Osteoblast (primary cell): Measurements from ENCODE around the gene TMEM17. TPM values are rescaled to one million over a fixed set of nuclear protein-coding genes. Genes with fewer than 3 reads are reported as not detected.

Source experiments
- DNase-seq: peaks from one replicate; pipeline ENCODE4 v3.0.0; 2011; ENCODE audit warnings: low spot score, mixed read lengths; ENCODE audit not compliant: insufficient read length; ENCODE audit errors: missing footprints
- H2AFZ ChIP-seq: 2 replicates; pipeline ENCODE4 v1.6.0; 2011; ENCODE audit warnings: mild to moderate bottlenecking, low read length
- H3K27ac ChIP-seq: 2 replicates; pipeline ENCODE4 v1.5.1; 2011; ENCODE audit warnings: mild to moderate bottlenecking, low read depth, low read length, moderate library complexity
- H3K27me3 ChIP-seq: 2 replicates; pipeline ENCODE4 v1.6.0; 2012; ENCODE audit warnings: mild to moderate bottlenecking, control low read depth, inconsistent platforms, low read length, moderate library complexity; ENCODE audit not compliant: insufficient read depth
- H3K36me3 ChIP-seq: 2 replicates; pipeline ENCODE4 v1.5.1; 2011; ENCODE audit warnings: mild to moderate bottlenecking, low read length, control low read depth, moderate library complexity; ENCODE audit not compliant: insufficient read depth
- H3K4me1 ChIP-seq: 2 replicates; pipeline ENCODE4 v1.5.1; 2011; ENCODE audit warnings: mild to moderate bottlenecking, low read length, control low read depth, moderate library complexity; ENCODE audit not compliant: insufficient read depth
- H3K4me2 ChIP-seq: 2 replicates; pipeline ENCODE4 v1.6.0; 2011; ENCODE audit warnings: mild to moderate bottlenecking, low read length; ENCODE audit not compliant: insufficient read depth
- H3K4me3 ChIP-seq: fragments of 200-600 bp; sonication (generic); 3 replicates; pipeline ENCODE4 v1.5.1; 2012; ENCODE audit warnings: mild to moderate bottlenecking, low read length, inconsistent platforms; ENCODE audit not compliant: insufficient read depth
- H3K79me2 ChIP-seq: 2 replicates; pipeline ENCODE4 v1.6.0; 2012; ENCODE audit warnings: mild to moderate bottlenecking, low read length, control low read depth, inconsistent platforms; ENCODE audit not compliant: insufficient read depth
- H3K9me3 ChIP-seq: 2 replicates; pipeline ENCODE4 v1.5.1; 2011; ENCODE audit warnings: low read depth, low read length, control low read depth
- H4K20me1 ChIP-seq: 2 replicates; pipeline ENCODE4 v1.6.0; 2012; ENCODE audit warnings: mild to moderate bottlenecking, low read length, control low read depth; ENCODE audit not compliant: insufficient read depth
- total RNA-seq: library from RNA; depleted of rRNA; stranded (reverse); fragments of >200 nt; gene quantifications from 2 replicates; pipeline ENCODE4 v1.2.3, GENCODE V29; 2012
- TF ChIP-seq, protein P1 (sequence below): IDR thresholded peaks from 2 replicates; pipeline ENCODE4 v1.5.1; 2011; ENCODE audit warnings: mild to moderate bottlenecking, low read depth, low read length, moderate library complexity; ENCODE audit errors: extremely low read depth

Gene TMEM17
- total RNA-seq, 1 donor = 3.3 TPM

DNA sequence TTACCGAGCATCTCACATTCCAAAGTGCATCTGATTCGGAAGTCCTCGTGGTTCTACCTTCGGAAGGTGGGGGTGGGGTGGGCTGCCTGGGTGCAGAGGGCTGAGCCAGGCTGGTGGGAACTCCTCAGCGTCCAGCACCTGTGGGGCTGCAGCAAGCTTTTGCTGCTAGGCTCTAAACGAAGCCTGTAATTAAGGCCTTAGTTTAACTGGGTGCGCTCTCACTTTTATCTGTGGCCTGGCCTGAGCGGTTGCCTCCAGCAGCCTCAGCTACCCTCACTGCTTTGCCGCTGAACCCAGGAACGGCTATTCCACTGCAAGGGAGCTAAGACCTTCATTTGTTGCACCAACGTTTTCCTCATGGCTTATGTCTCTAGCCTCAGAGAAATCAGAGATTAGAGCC lies 48.4 kb downstream of the TMEM17 start:
- DNase-seq = no peak
- peak overlapping the region; percentile 79 for H3K4me3 ChIP-seq
- H3K36me3 ChIP-seq = no peaks in the 10 kb centered on the region
- peak overlapping the region; percentile 83 for H3K4me2 ChIP-seq
- no peaks in the 10 kb centered on the region for H3K27me3 ChIP-seq
- peak overlapping the region; percentile 90 for H2AFZ ChIP-seq
- H3K27ac ChIP-seq = peak overlapping the region; percentile 56
- no peaks in the 10 kb centered on the region for H3K79me2 ChIP-seq
- no peaks in the 10 kb centered on the region for H3K9me3 ChIP-seq
- TF ChIP-seq, protein P1, sequence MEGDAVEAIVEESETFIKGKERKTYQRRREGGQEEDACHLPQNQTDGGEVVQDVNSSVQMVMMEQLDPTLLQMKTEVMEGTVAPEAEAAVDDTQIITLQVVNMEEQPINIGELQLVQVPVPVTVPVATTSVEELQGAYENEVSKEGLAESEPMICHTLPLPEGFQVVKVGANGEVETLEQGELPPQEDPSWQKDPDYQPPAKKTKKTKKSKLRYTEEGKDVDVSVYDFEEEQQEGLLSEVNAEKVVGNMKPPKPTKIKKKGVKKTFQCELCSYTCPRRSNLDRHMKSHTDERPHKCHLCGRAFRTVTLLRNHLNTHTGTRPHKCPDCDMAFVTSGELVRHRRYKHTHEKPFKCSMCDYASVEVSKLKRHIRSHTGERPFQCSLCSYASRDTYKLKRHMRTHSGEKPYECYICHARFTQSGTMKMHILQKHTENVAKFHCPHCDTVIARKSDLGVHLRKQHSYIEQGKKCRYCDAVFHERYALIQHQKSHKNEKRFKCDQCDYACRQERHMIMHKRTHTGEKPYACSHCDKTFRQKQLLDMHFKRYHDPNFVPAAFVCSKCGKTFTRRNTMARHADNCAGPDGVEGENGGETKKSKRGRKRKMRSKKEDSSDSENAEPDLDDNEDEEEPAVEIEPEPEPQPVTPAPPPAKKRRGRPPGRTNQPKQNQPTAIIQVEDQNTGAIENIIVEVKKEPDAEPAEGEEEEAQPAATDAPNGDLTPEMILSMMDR = no peak
- no peaks in the 10 kb centered on the region for H4K20me1 ChIP-seq
- H3K4me1 ChIP-seq = peaks cover 19% of the 10 kb centered on the region

DNA sequence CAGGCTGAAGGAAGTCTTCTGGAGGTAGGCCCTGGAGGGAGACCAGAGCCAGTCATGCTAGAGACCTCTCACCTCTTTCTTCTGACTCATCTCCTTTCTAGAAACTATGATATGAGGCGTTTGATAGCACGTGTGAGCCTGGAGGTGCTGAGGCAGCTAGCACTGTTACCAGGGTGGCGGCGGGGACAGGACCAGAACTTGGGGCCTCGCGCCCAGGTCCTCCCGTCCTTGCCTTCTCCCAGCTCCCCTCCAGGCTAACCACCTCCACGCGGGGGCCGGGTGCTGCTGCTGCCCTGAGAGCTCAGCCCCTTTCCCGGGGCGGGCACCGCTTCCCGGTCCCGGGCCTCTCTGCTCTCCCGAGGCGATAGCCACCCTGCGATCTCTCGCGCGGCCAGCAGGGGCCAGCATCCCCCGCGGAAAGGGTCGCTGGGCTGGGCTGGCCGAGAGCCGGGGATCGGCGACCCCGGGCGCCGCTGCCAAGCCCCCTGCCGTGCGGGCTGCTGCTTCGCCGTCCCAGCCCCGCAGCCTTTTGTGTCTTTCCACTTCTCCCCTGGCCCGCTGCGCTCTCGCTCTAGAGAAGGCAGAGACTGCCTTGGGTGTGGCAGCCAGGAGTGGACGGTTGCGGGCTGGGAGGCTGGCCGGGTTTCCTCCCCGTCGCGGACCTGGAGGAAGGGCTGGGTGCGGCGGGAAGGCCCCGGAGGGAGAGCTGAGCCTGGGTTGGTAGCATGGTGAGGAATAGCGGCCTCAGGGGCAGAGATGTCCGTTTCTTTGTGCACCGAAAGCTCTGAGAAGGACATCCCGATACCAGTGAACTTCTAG lies 49.1 kb downstream of the TMEM17 start:
- peak; percentile 96 for DNase-seq
- no peaks in the 10 kb centered on the region for H3K27me3 ChIP-seq
- H3K36me3 ChIP-seq = no peaks in the 10 kb centered on the region
- H3K79me2 ChIP-seq = no peaks in the 10 kb centered on the region
- H3K27ac ChIP-seq = peak overlapping the region; percentile 56
- H3K4me2 ChIP-seq = peak overlapping the region; percentile 83
- no peaks in the 10 kb centered on the region for H3K9me3 ChIP-seq
- H4K20me1 ChIP-seq = no peaks in the 10 kb centered on the region
- H3K4me1 ChIP-seq = peaks cover 14% of the 10 kb centered on the region
- H2AFZ ChIP-seq = peak overlapping the region; percentile 91
- peak overlapping the region; percentile 79 for H3K4me3 ChIP-seq
- TF ChIP-seq, protein P1 = peak; percentile 78

DNA sequence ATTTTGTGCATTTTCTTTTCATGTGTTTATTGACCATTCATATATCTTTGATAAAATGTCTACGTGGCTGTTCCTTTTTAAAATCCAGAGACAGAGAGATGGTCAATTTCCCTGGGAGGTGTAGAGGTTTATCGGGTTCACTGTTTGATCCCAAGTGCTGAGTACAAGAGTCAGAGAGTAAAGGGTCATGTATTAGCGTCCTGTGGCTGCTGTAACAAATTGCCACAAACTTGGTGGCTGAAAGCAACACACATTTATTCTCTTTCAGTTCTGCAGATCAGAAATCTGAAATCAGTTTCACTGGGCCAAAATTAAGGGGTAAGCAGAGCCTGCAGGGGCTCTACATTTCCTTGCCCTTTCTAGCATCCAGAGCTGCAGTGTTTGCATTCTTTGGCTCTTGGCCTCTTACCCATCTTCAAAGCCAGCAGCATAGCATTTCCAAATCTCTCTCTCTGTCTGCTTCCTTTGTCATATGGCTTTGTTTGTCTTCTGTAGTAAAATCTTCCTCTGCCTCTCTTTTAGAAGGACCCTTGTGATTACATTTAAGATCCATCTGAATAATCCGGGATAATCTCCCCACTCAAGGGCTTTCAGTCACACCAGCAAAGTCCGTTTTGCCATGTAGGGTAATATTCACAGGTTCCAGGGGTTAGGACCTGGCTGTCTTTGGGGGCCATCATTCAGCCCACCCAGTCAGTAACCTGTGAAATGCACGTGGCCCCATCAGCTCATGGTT lies 49.9 kb downstream of the TMEM17 start:
- H4K20me1 ChIP-seq = no peaks in the 10 kb centered on the region

More for the DNA sequence above, 49.9 kb downstream of the TMEM17 start:
- Histone ChIP-seq H3K79me2 (no peaks in the 10 kb centered on the region), H3K27ac (no peak overlapping the region), H3K9me3 (no peaks in the 10 kb centered on the region), H3K4me1 (peaks cover 8% of the 10 kb centered on the region), H2AFZ (peak overlapping the region; percentile 91), H3K4me3 (peak overlapping the region; percentile 79), H3K27me3 (no peaks in the 10 kb centered on the region), H3K4me2 (peak overlapping the region; percentile 83), H3K36me3 (no peaks in the 10 kb centered on the region)
- TF ChIP-seq, protein P1 = no peak
- no peak for DNase-seq
